Measurements from ENCODE around the gene HSPA1B.

DNA sequence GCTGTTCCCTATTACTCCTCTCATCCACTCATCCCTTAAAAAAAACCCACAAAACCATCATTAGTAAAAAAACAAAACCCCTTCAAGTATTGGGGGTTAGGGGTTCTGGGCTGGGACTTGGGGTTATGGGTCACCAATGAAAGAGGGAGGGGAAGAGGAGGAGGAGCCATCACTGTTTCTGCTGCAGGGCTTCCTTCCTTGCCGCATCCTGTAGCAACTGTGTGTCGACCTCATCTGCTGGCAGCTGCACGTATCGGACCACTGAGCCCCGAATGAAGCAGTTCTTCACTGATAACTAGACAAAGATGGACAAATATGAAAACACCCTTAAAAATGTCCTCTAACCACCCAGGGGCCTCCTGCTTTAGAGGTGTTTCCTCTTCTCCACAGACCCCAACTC is 29.9 kb upstream of the HSPA1B start:
- TF ChIP-seq CTCF (IDR thresholded peaks at IDR 0.05): no peak
- TF ChIP-seq MAX (IDR thresholded peaks at IDR 0.05; ENCODE audit: low read depth): no peak
- no peak for TF ChIP-seq FOSL2 (IDR thresholded peaks at IDR 0.05; ENCODE audit: borderline replicate concordance, low read depth)
- no peak for TF ChIP-seq RCOR1 (IDR thresholded peaks at IDR 0.05; ENCODE audit: low read length)
- TF ChIP-seq ELF1 (IDR thresholded peaks at IDR 0.05): no peak
- no peak for TF ChIP-seq TAF1 (IDR thresholded peaks at IDR 0.05; ENCODE audit: borderline replicate concordance, low read depth, low read length)
- no peak for TF ChIP-seq YY1 (IDR thresholded peaks at IDR 0.05; ENCODE audit: low read depth)
- TF ChIP-seq SIN3A (IDR thresholded peaks at IDR 0.05; ENCODE audit: borderline replicate concordance, low read depth, low read length): no peak
- TF ChIP-seq EP300 (IDR thresholded peaks at IDR 0.05; ENCODE audit: borderline replicate concordance in 1 of 2, low read depth in 1 of 2, low read length in 1 of 2): no peak
